ENCODE data around the gene ANKRD39.

Gene ANKRD39

GRCh38 chr2:96881349-96882195 is 23.8 kb upstream of the ANKRD39 start:
- CTCF ChIA-PET, result interaction anchor here (1.0 to 1.9 kb wide), 3 partner anchors 9 to 69 kb away, joined by 3 to 4 read pairs (median 4); no protein-coding TSS in a partner anchor
- H3K4me3 ChIP-seq (ENCODE audit: control insufficient read depth in 1 of 7, extremely low read depth in 1 of 7, insufficient read depth in 4 of 7, low read depth in 2 of 7, low read length in 6 of 7), result no peak overlapping the region
- H3K27ac ChIP-seq (ENCODE audit: insufficient read depth in 1 of 2, low read depth in 1 of 2, low read length in 2 of 2, poor library complexity in 1 of 2, severe bottlenecking in 2 of 2), result no peak overlapping the region
- H3K27me3 ChIP-seq (replicated peaks in 2 of 5; ENCODE audit: control insufficient read depth in 4 of 5, insufficient read depth in 5 of 5, low read length in 4 of 5), result peaks cover 0 to 2% (median 0%) of the 10 kb centered on the region in 5 experiments
- POLR2A ChIA-PET, result no interaction called here
- H3K9me3 ChIP-seq (ENCODE audit: control extremely low read depth in 1 of 5, control insufficient read depth in 4 of 5, insufficient read depth in 2 of 5, low read depth in 1 of 5, low read length in 4 of 5), result no peaks in the 10 kb centered on the region
- WGBS (ENCODE audit: insufficient coverage), result 94% methylated on average over 3 of the region's 10 CpGs
- no peaks in the 10 kb centered on the region for H3K4me1 ChIP-seq (ENCODE audit: control extremely low read depth in 1 of 4, control insufficient read depth in 4 of 4, insufficient read depth in 4 of 4, low read length in 3 of 4)
- no peaks in the 10 kb centered on the region for H3K36me3 ChIP-seq (ENCODE audit: control insufficient read depth in 4 of 4, insufficient read depth in 4 of 4, low read length in 3 of 4)
- DNase-seq, result no peak

GRCh38 chr2:96880891-96881273 is 23.1 kb upstream of the ANKRD39 start:
- Histone ChIP-seq H3K27ac (ENCODE audit: insufficient read depth in 1 of 2, low read depth in 1 of 2, low read length in 2 of 2, poor library complexity in 1 of 2, severe bottlenecking in 2 of 2) (no peak overlapping the region), H3K4me1 (ENCODE audit: control extremely low read depth in 1 of 4, control insufficient read depth in 4 of 4, insufficient read depth in 4 of 4, low read length in 3 of 4) (no peaks in the 10 kb centered on the region), H3K4me3 (ENCODE audit: control insufficient read depth in 1 of 7, extremely low read depth in 1 of 7, insufficient read depth in 4 of 7, low read depth in 2 of 7, low read length in 6 of 7) (no peak overlapping the region), H3K27me3 (replicated peaks in 2 of 5; ENCODE audit: control insufficient read depth in 4 of 5, insufficient read depth in 5 of 5, low read length in 4 of 5) (peaks cover 0 to 2% (median 0%) of the 10 kb centered on the region in 5 experiments), H3K9me3 (ENCODE audit: control extremely low read depth in 1 of 5, control insufficient read depth in 4 of 5, insufficient read depth in 2 of 5, low read depth in 1 of 5, low read length in 4 of 5) (no peaks in the 10 kb centered on the region), H3K36me3 (ENCODE audit: control insufficient read depth in 4 of 4, insufficient read depth in 4 of 4, low read length in 3 of 4) (no peaks in the 10 kb centered on the region)
- CTCF ChIA-PET, result interaction anchor here (1.0 to 1.9 kb wide), 2 partner anchors 61 to 70 kb away, joined by 3 to 4 read pairs; no protein-coding TSS in a partner anchor
- DNase-seq, result no peak
- POLR2A ChIA-PET, result no interaction called here
- WGBS (ENCODE audit: insufficient coverage), result 100% methylated on average over 4 of the region's 6 CpGs

- H3K9me3 ChIP-seq (ENCODE audit: control extremely low read depth in 1 of 5, control insufficient read depth in 4 of 5, insufficient read depth in 2 of 5, low read depth in 1 of 5, low read length in 4 of 5), result no peaks in the 10 kb centered on the region
- DNase-seq, result no peak
- ChIA-PET POLR2A (no interaction called here), CTCF (interaction anchor here (0.6 kb wide), 1 partner anchor 122 kb away, joined by 3 read pairs; no protein-coding TSS in a partner anchor)
- no peak overlapping the region for H3K27ac ChIP-seq (ENCODE audit: insufficient read depth in 1 of 2, low read depth in 1 of 2, low read length in 2 of 2, poor library complexity in 1 of 2, severe bottlenecking in 2 of 2)
- H3K4me3 ChIP-seq (ENCODE audit: control insufficient read depth in 1 of 7, extremely low read depth in 1 of 7, insufficient read depth in 4 of 7, low read depth in 2 of 7, low read length in 6 of 7), result no peak overlapping the region
- 98% methylated on average over 18 of the region's 18 CpGs for WGBS (ENCODE audit: insufficient coverage)
- no peaks in the 10 kb centered on the region for H3K36me3 ChIP-seq (ENCODE audit: control insufficient read depth in 4 of 4, insufficient read depth in 4 of 4, low read length in 3 of 4)
- peaks cover 0 to 2% (median 0%) of the 10 kb centered on the region in 5 experiments for H3K27me3 ChIP-seq (replicated peaks in 2 of 5; ENCODE audit: control insufficient read depth in 4 of 5, insufficient read depth in 5 of 5, low read length in 4 of 5)
- peaks cover 0 to 3% (median 0%) of the 10 kb centered on the region in 4 experiments for H3K4me1 ChIP-seq (ENCODE audit: control extremely low read depth in 1 of 4, control insufficient read depth in 4 of 4, insufficient read depth in 4 of 4, low read length in 3 of 4)
These were observed 21.8 kb upstream of the ANKRD39 start for GRCh38 chr2:96879545-96880040.

GRCh38 chr2:96878796-96879544 is 21.2 kb upstream of the ANKRD39 start:
- ChIA-PET CTCF (interaction anchor here (0.6 kb wide), 1 partner anchor 123 kb away, joined by 3 read pairs; no protein-coding TSS in a partner anchor), POLR2A (no interaction called here)
- no peak for DNase-seq
- Histone ChIP-seq H3K9me3 (ENCODE audit: control extremely low read depth in 1 of 5, control insufficient read depth in 4 of 5, insufficient read depth in 2 of 5, low read depth in 1 of 5, low read length in 4 of 5) (no peaks in the 10 kb centered on the region), H3K27me3 (replicated peaks in 2 of 5; ENCODE audit: control insufficient read depth in 4 of 5, insufficient read depth in 5 of 5, low read length in 4 of 5) (peaks cover 0 to 4% (median 0%) of the 10 kb centered on the region in 5 experiments), H3K4me3 (ENCODE audit: control insufficient read depth in 1 of 7, extremely low read depth in 1 of 7, insufficient read depth in 4 of 7, low read depth in 2 of 7, low read length in 6 of 7) (no peak overlapping the region), H3K4me1 (ENCODE audit: control extremely low read depth in 1 of 4, control insufficient read depth in 4 of 4, insufficient read depth in 4 of 4, low read length in 3 of 4) (peaks cover 0 to 5% (median 0%) of the 10 kb centered on the region in 4 experiments), H3K36me3 (ENCODE audit: control insufficient read depth in 4 of 4, insufficient read depth in 4 of 4, low read length in 3 of 4) (no peaks in the 10 kb centered on the region), H3K27ac (ENCODE audit: insufficient read depth in 1 of 2, low read depth in 1 of 2, low read length in 2 of 2, poor library complexity in 1 of 2, severe bottlenecking in 2 of 2) (no peak overlapping the region)
- 95% methylated on average over 22 of the region's 22 CpGs for WGBS (ENCODE audit: insufficient coverage)

GRCh38 chr2:96878171-96878570 is 20.4 kb upstream of the ANKRD39 start:
- H3K36me3 ChIP-seq (ENCODE audit: control insufficient read depth in 4 of 4, insufficient read depth in 4 of 4, low read length in 3 of 4), result no peaks in the 10 kb centered on the region
- 97% methylated on average over 5 of the region's 7 CpGs for WGBS (ENCODE audit: insufficient coverage)
- H3K4me1 ChIP-seq (ENCODE audit: control extremely low read depth in 1 of 4, control insufficient read depth in 4 of 4, insufficient read depth in 4 of 4, low read length in 3 of 4), result peaks cover 0 to 5% (median 0%) of the 10 kb centered on the region in 4 experiments
- H3K9me3 ChIP-seq (ENCODE audit: control extremely low read depth in 1 of 5, control insufficient read depth in 4 of 5, insufficient read depth in 2 of 5, low read depth in 1 of 5, low read length in 4 of 5), result no peaks in the 10 kb centered on the region
- ChIA-PET CTCF (no interaction called here), POLR2A (no interaction called here)
- H3K27ac ChIP-seq (ENCODE audit: insufficient read depth in 1 of 2, low read depth in 1 of 2, low read length in 2 of 2, poor library complexity in 1 of 2, severe bottlenecking in 2 of 2), result no peak overlapping the region
- no peak overlapping the region for H3K4me3 ChIP-seq (ENCODE audit: control insufficient read depth in 1 of 7, extremely low read depth in 1 of 7, insufficient read depth in 4 of 7, low read depth in 2 of 7, low read length in 6 of 7)
- no peak for DNase-seq
- peaks cover 0 to 4% (median 0%) of the 10 kb centered on the region in 5 experiments for H3K27me3 ChIP-seq (replicated peaks in 2 of 5; ENCODE audit: control insufficient read depth in 4 of 5, insufficient read depth in 5 of 5, low read length in 4 of 5)

GRCh38 chr2:96877631-96878092 is 19.8 kb upstream of the ANKRD39 start:
- H3K4me3 ChIP-seq (ENCODE audit: control insufficient read depth in 1 of 7, extremely low read depth in 1 of 7, insufficient read depth in 4 of 7, low read depth in 2 of 7, low read length in 6 of 7), result no peak overlapping the region
- no peaks in the 10 kb centered on the region for H3K36me3 ChIP-seq (ENCODE audit: control insufficient read depth in 4 of 4, insufficient read depth in 4 of 4, low read length in 3 of 4)
- no peak overlapping the region for H3K27ac ChIP-seq (ENCODE audit: insufficient read depth in 1 of 2, low read depth in 1 of 2, low read length in 2 of 2, poor library complexity in 1 of 2, severe bottlenecking in 2 of 2)
- H3K4me1 ChIP-seq (ENCODE audit: control extremely low read depth in 1 of 4, control insufficient read depth in 4 of 4, insufficient read depth in 4 of 4, low read length in 3 of 4), result peaks cover 0 to 5% (median 0%) of the 10 kb centered on the region in 4 experiments
- WGBS (ENCODE audit: insufficient coverage), result 99% methylated on average over 12 of the region's 15 CpGs
- no peaks in the 10 kb centered on the region for H3K9me3 ChIP-seq (ENCODE audit: control extremely low read depth in 1 of 5, control insufficient read depth in 4 of 5, insufficient read depth in 2 of 5, low read depth in 1 of 5, low read length in 4 of 5)
- no peak for DNase-seq
- ChIA-PET POLR2A (no interaction called here), CTCF (no interaction called here)
- H3K27me3 ChIP-seq (replicated peaks in 2 of 5; ENCODE audit: control insufficient read depth in 4 of 5, insufficient read depth in 5 of 5, low read length in 4 of 5), result peaks cover 0 to 6% (median 0%) of the 10 kb centered on the region in 5 experiments

All from common myeloid progenitor, CD34-positive (primary cell).